HG02610 (cell line): ENCODE results near the gene ALDH7A1.
"Not testable (repeated sequence)": the region's sequence is repeated elsewhere in the genome, so short reads cannot be mapped to it uniquely, and the experiment has no call there.

ENCODE experiments used
- ATAC-seq: cut with Tn5 transposase; IDR thresholded peaks from one replicate; pipeline ENCODE4 v1.9.1; 2021; ENCODE audit warnings: mild to moderate bottlenecking, moderate library complexity; ENCODE audit not compliant: unreplicated experiment

Gene ALDH7A1

GRCh38 chr5:126594748-126595485 is at the start of gene ALDH7A1:
Gene ALDH7A1 (minus strand): TSS chr5:126595219. CDS start chr5:126595198, 21 bp downstream.
- ATAC-seq: peak; percentile 78

DNA sequence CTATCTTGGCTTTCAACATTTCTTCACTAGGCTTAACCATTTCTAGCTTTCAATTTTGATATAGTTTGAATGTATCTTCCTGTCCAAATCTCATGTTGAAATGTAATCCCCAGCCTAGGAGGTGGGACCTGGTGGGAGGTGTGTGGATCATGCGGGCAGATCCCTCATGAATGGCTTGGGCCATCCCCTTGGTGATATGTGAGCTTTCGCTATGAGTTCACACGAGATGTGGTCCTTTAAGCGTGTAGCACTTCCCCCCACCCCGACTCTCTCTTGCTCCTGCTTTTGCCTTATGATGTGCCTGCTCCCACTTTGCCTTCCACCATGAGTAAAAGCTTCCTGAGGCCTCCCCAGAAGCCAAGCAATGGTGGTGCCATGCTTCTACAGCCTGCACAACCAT is 46.4 kb upstream of the ALDH7A1 start:
- ATAC-seq: no peak

GRCh38 chr5:126640866-126641265 is 45.8 kb upstream of the ALDH7A1 start:
- no peak for ATAC-seq

GRCh38 chr5:126636956-126637355 is 41.9 kb upstream of the ALDH7A1 start:
- ATAC-seq: no peak

- no peak for ATAC-seq
Measured at GRCh38 chr5:126635585-126635984, 40.6 kb upstream of the ALDH7A1 start.

DNA sequence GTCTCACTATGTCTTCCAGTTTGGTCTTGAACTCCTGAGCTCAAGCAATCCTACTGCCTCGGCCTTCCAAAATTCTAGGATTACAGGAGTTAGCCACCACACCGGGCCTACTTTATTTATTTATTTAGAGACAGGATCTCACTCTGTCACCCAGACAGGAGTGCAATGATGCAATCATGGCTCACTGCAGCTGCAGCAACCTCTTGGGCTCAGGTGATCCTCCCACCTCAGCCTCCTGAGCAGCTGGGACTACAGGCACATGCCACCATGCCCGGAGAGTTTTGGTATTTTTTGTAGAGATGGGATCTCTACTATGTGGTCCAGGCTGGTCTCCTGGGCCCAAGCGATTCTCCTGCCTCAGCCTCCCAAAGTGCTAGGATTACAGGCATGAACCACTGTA is 38.5 kb upstream of the ALDH7A1 start:
- no peak for ATAC-seq

- no peak for ATAC-seq
Measured at GRCh38 chr5:126631920-126632319, 36.9 kb upstream of the ALDH7A1 start.

GRCh38 chr5:126628102-126628501 is 33.1 kb upstream of the ALDH7A1 start:
- no peak for ATAC-seq

- no peak for ATAC-seq
Measured at GRCh38 chr5:126624534-126624933, 29.5 kb upstream of the ALDH7A1 start.

DNA sequence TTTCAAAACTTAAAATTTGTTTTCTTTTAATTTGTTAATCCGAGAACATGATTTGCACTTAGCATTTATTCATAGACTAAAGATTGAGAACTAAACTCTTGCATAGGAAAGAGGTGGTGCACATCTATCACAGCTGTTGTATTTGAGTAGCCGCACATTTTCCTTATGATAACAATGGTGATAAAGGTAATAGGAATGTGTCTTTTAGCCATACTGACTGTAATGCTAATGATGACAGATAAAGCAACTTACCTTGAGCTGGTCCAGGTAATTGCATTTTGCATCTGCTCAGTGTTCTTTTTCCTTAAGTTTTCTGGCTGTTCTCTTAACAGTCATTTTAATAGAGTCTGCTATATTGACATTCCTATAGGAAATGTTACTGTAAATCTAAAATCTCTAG is 24.8 kb upstream of the ALDH7A1 start:
- no peak for ATAC-seq

DNA sequence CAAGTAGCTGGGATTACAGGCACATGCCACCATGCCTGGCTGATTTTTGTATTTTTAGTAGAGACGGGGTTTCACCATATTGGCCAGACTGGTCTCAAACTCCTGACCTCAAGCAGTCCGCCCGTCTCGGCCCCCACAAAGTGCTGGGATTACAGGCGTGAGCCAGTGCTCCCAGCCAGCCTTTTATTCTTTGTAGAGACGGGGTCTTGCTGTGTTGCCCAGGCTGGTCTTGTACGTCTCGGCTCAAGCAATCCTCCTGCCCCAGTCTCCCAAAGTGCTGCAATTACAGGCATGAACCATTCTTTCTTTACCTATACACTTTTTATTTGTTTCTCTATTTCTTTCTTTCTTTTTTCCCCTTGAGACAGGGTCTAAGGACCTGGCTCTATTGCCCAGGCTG is 22.6 kb upstream of the ALDH7A1 start:
- ATAC-seq: not testable (repeated sequence)

DNA sequence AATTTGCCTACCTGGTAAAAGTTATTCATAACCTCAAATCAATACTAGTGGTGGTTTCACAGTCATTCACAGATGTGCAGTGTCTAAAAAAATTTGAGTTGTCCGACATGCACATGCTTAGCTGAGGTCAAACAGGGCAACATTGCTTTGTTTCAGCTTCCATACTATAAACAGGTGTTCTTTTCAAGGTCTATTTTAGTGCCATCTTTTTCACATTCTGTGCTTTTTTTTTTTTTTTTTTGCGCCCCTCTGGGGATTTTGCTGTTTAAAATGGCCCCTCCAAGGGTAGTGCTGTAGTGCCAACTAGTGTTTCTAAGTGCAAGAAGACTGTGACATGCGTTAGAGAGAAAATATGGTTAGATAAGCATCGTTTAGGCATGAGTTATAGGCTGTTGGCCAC is 20.3 kb upstream of the ALDH7A1 start:
- peak; percentile 88 for ATAC-seq

DNA sequence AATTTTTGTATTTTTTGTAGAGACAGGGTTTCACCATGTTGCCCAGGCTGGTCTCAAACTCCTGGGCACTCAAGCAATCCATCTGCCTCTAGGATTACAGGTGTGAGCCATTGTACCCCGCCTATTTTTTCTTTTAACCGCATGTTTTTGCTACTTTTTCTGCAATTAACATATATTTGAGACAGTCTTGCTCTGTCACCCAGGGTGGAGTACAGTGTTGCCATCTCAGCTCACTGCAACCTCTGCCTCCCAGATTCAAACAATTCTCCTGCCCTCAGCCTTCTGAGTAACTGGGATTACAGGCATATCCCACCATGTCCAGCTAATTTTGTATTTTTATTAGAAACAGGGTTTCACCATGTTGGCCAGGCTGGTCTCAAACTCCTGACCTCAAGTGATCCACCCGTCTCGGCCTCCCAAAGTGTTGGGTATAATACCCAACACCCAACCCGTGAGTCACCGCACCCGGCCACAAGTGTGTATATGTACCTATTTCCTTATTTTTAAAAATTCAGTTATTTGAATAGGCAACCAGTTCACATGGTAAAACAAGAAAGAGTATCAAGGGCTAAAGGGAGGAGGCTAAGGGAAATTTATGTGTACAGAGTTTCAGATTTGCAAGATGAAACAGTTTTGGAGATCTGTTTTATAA is 19.0 kb upstream of the ALDH7A1 start:
- no peak for ATAC-seq

- no peak for ATAC-seq
Measured at GRCh38 chr5:126610616-126611015, 15.6 kb upstream of the ALDH7A1 start.

GRCh38 chr5:126610160-126610559 is 15.1 kb upstream of the ALDH7A1 start:
- ATAC-seq: no peak

DNA sequence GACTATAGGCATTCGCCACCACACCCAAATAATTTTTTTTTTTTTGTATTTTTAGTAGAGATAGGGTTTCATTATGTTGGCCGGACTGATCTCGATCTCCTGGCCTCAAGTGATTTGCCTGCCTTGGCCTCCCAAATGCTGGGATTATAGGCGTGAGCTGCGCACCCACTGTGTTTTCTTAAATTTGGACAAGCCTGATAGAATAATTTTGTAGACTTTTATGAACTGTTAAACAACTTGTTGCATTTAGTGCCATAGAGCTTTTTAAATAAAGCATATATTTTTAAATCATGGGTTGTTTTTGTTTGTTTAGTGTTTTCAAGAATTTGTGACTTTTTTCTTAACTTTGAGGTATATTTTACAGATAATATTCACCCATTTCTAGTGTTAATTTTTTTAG is 10.5 kb upstream of the ALDH7A1 start:
- no peak for ATAC-seq

DNA sequence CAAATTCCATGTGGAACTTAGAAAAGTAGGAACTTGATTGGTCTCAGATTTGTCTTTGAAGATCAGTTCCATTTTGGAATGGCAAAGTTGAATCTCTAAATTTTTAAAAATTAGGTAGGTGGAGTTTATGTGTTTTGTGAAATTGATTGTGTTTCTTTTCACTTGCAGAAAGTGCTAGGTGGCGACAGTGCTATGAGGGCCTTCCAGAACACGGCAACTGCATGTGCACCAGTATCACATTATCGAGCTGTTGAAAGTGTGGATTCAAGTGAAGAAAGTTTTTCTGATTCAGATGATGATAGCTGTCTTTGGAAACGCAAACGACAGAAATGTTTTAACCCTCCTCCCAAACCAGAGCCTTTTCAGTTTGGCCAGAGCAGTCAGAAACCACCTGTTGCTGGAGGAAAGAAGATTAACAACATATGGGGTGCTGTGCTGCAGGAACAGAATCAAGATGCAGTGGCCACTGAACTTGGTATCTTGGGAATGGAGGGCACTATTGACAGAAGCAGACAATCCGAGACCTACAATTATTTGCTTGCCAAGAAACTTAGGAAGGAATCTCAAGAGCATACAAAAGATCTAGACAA is 8.5 kb upstream of the ALDH7A1 start:
- no peak for ATAC-seq

DNA sequence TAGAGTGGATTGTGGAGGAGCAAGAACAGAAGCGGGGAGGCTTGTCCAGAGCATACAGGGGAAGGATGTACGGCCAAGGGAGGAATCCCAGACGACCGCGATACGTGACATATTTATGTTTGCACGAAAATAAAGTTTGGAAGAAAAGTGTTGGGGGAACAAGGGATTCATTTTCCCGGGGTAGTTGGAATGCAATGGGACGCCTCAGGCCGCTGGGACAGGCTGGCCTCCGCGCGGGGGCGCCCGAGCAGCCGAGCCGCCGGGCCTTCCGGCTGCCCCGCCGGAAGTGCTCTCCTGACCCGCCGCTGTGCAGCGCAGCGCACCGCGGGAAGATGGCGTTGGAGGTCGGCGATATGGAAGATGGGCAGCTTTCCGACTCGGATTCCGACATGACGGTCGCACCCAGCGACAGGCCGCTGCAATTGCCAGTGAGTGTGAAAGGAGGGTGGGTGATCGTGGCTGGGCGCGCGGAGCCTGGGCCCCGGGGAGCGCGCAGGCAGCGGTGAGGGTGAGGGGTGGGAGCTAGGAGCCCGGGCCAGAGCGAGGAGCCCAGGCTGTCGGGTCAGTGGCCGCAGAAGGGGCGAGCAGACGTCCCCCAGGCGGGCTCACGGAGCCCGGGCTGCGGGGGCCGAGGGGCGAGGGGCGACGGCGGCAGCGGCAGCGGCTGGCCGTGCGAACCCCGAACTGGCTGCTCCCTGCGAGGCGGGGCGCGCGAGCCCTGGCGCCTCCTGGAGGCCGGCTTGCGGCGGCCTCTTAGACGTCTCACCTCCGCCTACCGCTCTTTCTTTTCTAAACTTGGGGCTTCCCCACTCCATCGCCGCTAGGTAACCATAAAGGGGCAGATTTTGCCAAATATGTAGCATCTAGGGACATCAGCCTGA is 5.9 kb upstream of the ALDH7A1 start, which contains the start of gene PHAX:
TSS of gene PHAX (plus strand) at position 317 of the 881 bp plus-strand sequence. CDS start at position 333, 16 bp downstream.
- ATAC-seq: peak; percentile 95

- not testable (repeated sequence) for ATAC-seq
Measured at GRCh38 chr5:126599971-126600630, 5.1 kb upstream of the ALDH7A1 start.

DNA sequence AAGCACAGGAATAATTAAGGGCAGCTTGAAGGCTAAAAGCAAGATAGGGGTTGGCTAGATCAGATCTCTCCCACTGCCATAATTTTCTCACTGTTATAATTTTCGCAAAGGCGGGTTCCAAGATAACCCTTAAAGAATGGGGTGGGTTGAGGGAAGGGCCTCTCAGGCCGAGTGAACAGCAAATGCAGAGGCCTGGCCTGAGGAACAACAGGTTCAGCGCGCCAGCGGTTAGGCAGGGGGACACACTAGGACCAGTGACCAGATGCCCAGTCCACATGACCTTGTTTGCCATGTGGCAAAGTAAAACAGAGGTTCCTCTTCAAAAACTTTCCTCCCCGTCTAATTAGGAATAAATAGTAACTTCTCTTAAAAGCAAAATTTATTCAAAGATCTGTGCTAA is 4.5 kb upstream of the ALDH7A1 start:
- no peak for ATAC-seq
